NT2/D1 (cell line): ENCODE measurements around the gene ZNF101.
A peak's percentile ranks its signal among the peaks of the same experiment; 100 is the strongest.
"Not testable (repeated sequence)": the region's sequence is repeated elsewhere in the genome, so short reads cannot be mapped to it uniquely, and the experiment has no call there.

ENCODE experiments used
- DNase-seq: peaks from one replicate; pipeline ENCODE4 v3.0.0-alpha.2; 2011; ENCODE audit warnings: low read depth, low spot score
- H3K27me3 ChIP-seq: 2 replicates; pipeline ENCODE4 v1.6.0; 2011; ENCODE audit warnings: mild to moderate bottlenecking; ENCODE audit not compliant: insufficient read length, insufficient read depth
- H3K36me3 ChIP-seq: 2 replicates; pipeline ENCODE4 v1.6.1; 2011; ENCODE audit warnings: mild to moderate bottlenecking, low read length, mixed read lengths; ENCODE audit not compliant: insufficient read depth, insufficient read length
- H3K4me1 ChIP-seq: 2 replicates; pipeline ENCODE4 v1.5.1; 2011; ENCODE audit not compliant: insufficient read depth, insufficient read length
- H3K4me3 ChIP-seq: 2 replicates; pipeline ENCODE4 v1.5.1; 2011; ENCODE audit warnings: low read depth; ENCODE audit not compliant: insufficient read length
- H3K9ac ChIP-seq: 2 replicates; pipeline ENCODE4 v1.6.0; 2011; ENCODE audit warnings: low read depth; ENCODE audit not compliant: insufficient read length
- H3K9me3 ChIP-seq: 2 replicates; pipeline ENCODE4 v1.5.1; 2011; ENCODE audit warnings: mild to moderate bottlenecking, low read length; ENCODE audit not compliant: insufficient read depth
- SUZ12 ChIP-seq: IDR thresholded peaks from 2 replicates; pipeline ENCODE4 v1.6.1; 2011; ENCODE audit not compliant: insufficient read length, insufficient read depth; ENCODE audit errors: extremely low read depth
- YY1 ChIP-seq: IDR thresholded peaks from 2 replicates; pipeline ENCODE4 v1.6.1; 2011; ENCODE audit not compliant: insufficient read length, insufficient read depth
- ZNF274 ChIP-seq: IDR thresholded peaks from 2 replicates; pipeline ENCODE4 v1.6.1; 2011; ENCODE audit warnings: mild to moderate bottlenecking, low read depth, low read length

ZNF101 gene

GRCh38 chr19:19691683-19692082 lies 23.0 kb downstream of the ZNF101 start:
- Histone ChIP-seq H3K36me3 (no peaks in the 10 kb centered on the region), H3K9ac (no peak overlapping the region), H3K4me3 (no peak overlapping the region), H3K27me3 (no peaks in the 10 kb centered on the region), H3K9me3 (no peaks in the 10 kb centered on the region), H3K4me1 (no peaks in the 10 kb centered on the region)
- no peak for DNase-seq
- no peak for TF ChIP-seq SUZ12
- TF ChIP-seq ZNF274 = no peak
- no peak for TF ChIP-seq YY1

GRCh38 chr19:19696386-19696785 lies 27.7 kb downstream of the ZNF101 start:
- no peak overlapping the region for H3K9ac ChIP-seq
- no peaks in the 10 kb centered on the region for H3K27me3 ChIP-seq
- DNase-seq = no peak
- no peaks in the 10 kb centered on the region for H3K36me3 ChIP-seq
- no peaks in the 10 kb centered on the region for H3K4me1 ChIP-seq
- no peak overlapping the region for H3K4me3 ChIP-seq
- 0 out of 2 replicates have a peak, but pooled peaks cover 6% of the 10 kb centered on the region for H3K9me3 ChIP-seq
- TF ChIP-seq SUZ12 (no peak), ZNF274 (no peak), YY1 (no peak)

- Histone ChIP-seq H3K9me3 (0 out of 2 replicates have a peak, but pooled peaks cover 6% of the 10 kb centered on the region), H3K4me3 (no peak overlapping the region), H3K9ac (no peak overlapping the region), H3K4me1 (no peaks in the 10 kb centered on the region), H3K36me3 (no peaks in the 10 kb centered on the region), H3K27me3 (no peaks in the 10 kb centered on the region)
- DNase-seq = no peak
- TF ChIP-seq YY1 (no peak), ZNF274 (no peak), SUZ12 (no peak)
Measured at GRCh38 chr19:19697589-19697988, 28.9 kb downstream of the ZNF101 start.

GRCh38 chr19:19700493-19700892 lies 31.9 kb downstream of the ZNF101 start:
- not testable (repeated sequence) for H3K36me3 ChIP-seq, H3K9ac ChIP-seq, H3K4me1 ChIP-seq, H3K27me3 ChIP-seq, DNase-seq, H3K9me3 ChIP-seq, H3K4me3 ChIP-seq

- H3K27me3 ChIP-seq = no peaks in the 10 kb centered on the region
- peaks cover 36% of the 10 kb centered on the region for H3K9me3 ChIP-seq
- H3K4me1 ChIP-seq = no peaks in the 10 kb centered on the region
- no peak for TF ChIP-seq ZNF274
- TF ChIP-seq SUZ12 = no peak
- no peak for TF ChIP-seq YY1
- no peak for DNase-seq
- H3K36me3 ChIP-seq = peaks cover 13% of the 10 kb centered on the region
- no peak overlapping the region for H3K9ac ChIP-seq
- H3K4me3 ChIP-seq = no peak overlapping the region
Measured at GRCh38 chr19:19704836-19705235, 36.2 kb downstream of the ZNF101 start.

GRCh38 chr19:19710506-19710905 lies 41.9 kb downstream of the ZNF101 start:
- Histone ChIP-seq H3K27me3 (no peaks in the 10 kb centered on the region), H3K9me3 (peaks cover 87% of the 10 kb centered on the region), H3K4me3 (no peak overlapping the region), H3K9ac (no peak overlapping the region), H3K36me3 (peaks cover 58% of the 10 kb centered on the region), H3K4me1 (no peaks in the 10 kb centered on the region)
- DNase-seq = no peak
- TF ChIP-seq ZNF274 (no peak), SUZ12 (no peak), YY1 (no peak)

GRCh38 chr19:19711306-19711933 lies 42.8 kb downstream of the ZNF101 start:
- Histone ChIP-seq H3K36me3 (peaks cover 58% of the 10 kb centered on the region), H3K4me3 (no peak overlapping the region), H3K9me3 (peaks cover 96% of the 10 kb centered on the region), H3K27me3 (no peaks in the 10 kb centered on the region), H3K4me1 (no peaks in the 10 kb centered on the region), H3K9ac (no peak overlapping the region)
- DNase-seq = no peak
- TF ChIP-seq YY1 (no peak), ZNF274 (peak; percentile 86), SUZ12 (no peak)
